ENCODE results near the gene ARL6IP1.

Gene ARL6IP1

DNA sequence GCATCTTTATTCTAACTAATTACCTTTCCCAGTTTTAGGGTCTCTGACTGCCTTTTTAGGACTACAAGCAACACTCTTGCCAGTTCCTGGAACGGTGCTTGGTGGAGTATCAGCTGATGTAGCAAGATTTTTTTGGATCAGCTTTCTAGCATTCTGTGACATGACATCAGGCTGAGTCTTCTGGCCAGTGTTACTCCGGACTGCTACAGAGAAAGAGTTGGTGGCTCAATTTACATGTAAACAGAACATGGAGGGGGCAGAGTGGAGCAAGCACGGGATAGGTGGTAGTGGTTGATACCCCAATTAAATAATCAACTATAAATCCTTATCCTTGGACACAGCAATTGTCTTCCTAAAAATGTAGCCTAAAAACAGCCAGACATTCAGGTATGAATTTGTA is 10.6 kb upstream of the ARL6IP1 start:
- Mint-ChIP-seq H3K9me3 (no peaks in the 10 kb centered on the region), H3K27ac (no peak overlapping the region), H3K27me3 (no peaks in the 10 kb centered on the region), H3K4me3 (no peak overlapping the region), H3K4me1 (ENCODE audit: low read depth in 2 of 2) (no peaks in the 10 kb centered on the region), H3K36me3 (ENCODE audit: insufficient read depth) (peaks cover 81% of the 10 kb centered on the region)
- no peak for DNase-seq
- ATAC-seq (replicated peaks) = no peak

- DNase-seq (no peak), ATAC-seq (replicated peaks) (no peak)
- H3K36me3 Mint-ChIP-seq (ENCODE audit: insufficient read depth) = peaks cover 66% of the 10 kb centered on the region
- H3K9me3 Mint-ChIP-seq = no peaks in the 10 kb centered on the region
- H3K4me1 Mint-ChIP-seq (ENCODE audit: low read depth in 2 of 2) = peaks cover 0 to 5% of the 10 kb centered on the region in 2 donors
- H3K27ac Mint-ChIP-seq = no peak overlapping the region
- H3K4me3 Mint-ChIP-seq = no peak overlapping the region
- H3K27me3 Mint-ChIP-seq = no peaks in the 10 kb centered on the region
Observed at GRCh38 chr16:18809165-18809564, 7.8 kb upstream of the ARL6IP1 start.

DNA sequence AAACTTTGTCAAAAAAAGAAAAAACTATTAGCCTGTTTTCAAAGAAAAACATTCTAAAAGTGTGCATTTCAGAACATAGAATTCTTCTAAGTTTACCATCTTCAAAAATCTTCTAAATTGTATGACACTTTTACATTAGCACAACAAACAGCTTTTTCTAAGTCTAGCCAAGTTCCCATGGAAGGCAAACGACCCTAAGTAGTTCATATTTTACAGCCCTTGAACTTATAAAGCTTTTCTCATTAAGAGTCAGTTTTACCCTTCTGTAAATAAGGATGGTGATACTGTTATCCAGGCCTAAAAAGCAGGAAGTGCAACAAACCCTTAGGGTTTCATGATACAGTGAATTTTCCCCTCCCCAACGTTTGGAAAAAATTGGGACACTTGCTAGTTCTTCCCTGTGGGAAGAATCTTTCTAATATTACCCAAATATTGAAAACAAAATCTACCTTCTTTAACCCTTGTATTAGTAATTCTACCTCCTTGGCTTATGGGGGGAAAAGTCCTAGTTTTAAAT is 4.0 kb upstream of the ARL6IP1 start:
- no peaks in the 10 kb centered on the region for H3K9me3 Mint-ChIP-seq
- H3K4me1 Mint-ChIP-seq (ENCODE audit: low read depth in 2 of 2) = peaks cover 15 to 29% of the 10 kb centered on the region in 2 donors
- H3K4me3 Mint-ChIP-seq = no peak overlapping the region
- no peak for ATAC-seq (replicated peaks)
- peaks cover 51% of the 10 kb centered on the region for H3K36me3 Mint-ChIP-seq (ENCODE audit: insufficient read depth)
- H3K27me3 Mint-ChIP-seq = no peaks in the 10 kb centered on the region
- no peak for DNase-seq
- peak overlapping the region in 1 of 2 donors; percentile 80 for H3K27ac Mint-ChIP-seq

DNA sequence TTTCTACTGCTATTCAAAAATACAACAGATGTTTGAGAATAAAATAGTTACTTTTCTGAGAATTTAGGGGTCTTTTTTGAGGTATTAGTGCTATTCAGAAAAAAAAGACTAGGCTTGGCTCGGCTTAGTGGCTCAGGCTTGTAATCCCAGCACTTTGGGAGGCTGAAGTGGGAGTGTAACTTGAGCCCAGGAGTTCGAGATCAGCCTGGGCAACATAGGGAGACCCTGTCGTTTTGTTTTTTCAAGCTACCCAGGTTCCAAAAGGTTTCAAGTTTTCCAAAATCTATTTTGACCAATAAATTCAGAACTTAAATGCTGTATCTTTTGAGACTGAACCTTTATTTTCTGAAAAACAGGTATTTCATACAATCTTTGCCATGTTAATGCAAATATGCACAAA is 3.2 kb upstream of the ARL6IP1 start:
- no peaks in the 10 kb centered on the region for H3K9me3 Mint-ChIP-seq
- no peak overlapping the region for H3K4me3 Mint-ChIP-seq
- peak overlapping the region; percentile 63 to 80 for H3K27ac Mint-ChIP-seq
- no peak for DNase-seq
- no peak for ATAC-seq (replicated peaks)
- peaks cover 22 to 37% of the 10 kb centered on the region in 2 donors for H3K4me1 Mint-ChIP-seq (ENCODE audit: low read depth in 2 of 2)
- H3K36me3 Mint-ChIP-seq (ENCODE audit: insufficient read depth) = peaks cover 43% of the 10 kb centered on the region
- no peaks in the 10 kb centered on the region for H3K27me3 Mint-ChIP-seq

DNA sequence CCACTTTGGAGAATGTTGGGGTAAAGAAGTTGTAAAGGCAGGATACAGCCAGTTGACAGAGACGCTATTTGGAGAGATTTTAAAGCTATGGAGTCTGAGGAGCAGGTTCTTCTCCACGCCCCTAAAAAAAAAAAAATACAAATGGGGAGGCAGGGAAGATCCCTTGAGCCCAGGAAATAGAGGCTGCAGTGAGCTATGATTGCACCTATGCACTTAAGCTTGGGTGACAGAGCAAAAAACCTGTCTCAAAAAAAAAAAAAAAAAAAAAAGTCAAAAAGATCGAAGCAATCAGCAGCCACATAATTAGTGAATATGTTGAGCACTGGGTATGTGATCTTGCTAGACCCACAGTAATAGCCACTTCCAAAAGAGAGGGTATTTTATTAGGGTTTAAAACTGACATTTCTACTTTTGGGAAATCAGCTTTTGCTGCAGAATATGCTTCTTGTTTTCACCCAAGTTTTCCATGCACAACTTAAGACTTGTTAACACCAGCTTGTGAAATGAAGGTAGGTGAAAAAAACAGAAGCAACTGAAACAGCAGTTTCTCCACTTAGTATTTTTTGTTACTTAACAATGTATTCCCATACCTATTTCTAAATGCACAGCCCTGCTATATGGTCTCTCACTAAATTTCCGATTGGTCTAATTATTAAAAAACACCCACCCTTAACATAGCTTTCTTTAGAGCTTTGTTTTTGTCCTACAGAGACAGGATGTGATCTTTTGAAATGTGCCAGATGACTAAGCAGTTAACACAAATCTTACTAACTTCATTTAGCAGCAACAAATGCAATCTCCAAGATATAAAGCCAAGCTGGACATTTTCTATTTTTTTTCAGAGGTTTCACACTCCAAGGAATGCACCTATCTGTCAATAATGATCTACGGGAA is 2.5 kb upstream of the ARL6IP1 start:
- no peak for ATAC-seq (replicated peaks)
- H3K4me3 Mint-ChIP-seq = peak overlapping the region; percentile 94 to 98
- peaks cover 23 to 42% of the 10 kb centered on the region in 2 donors for H3K4me1 Mint-ChIP-seq (ENCODE audit: low read depth in 2 of 2)
- H3K9me3 Mint-ChIP-seq = no peaks in the 10 kb centered on the region
- H3K27me3 Mint-ChIP-seq = no peaks in the 10 kb centered on the region
- no peak for DNase-seq
- peak overlapping the region; percentile 63 to 80 for H3K27ac Mint-ChIP-seq
- peaks cover 36% of the 10 kb centered on the region for H3K36me3 Mint-ChIP-seq (ENCODE audit: insufficient read depth)

GRCh38 chr16:18802767-18803343 is 1.5 kb upstream of the ARL6IP1 start:
- ATAC-seq (replicated peaks) (no peak), DNase-seq (no peak)
- H3K27ac Mint-ChIP-seq = peak overlapping the region; percentile 51 to 96
- H3K9me3 Mint-ChIP-seq = no peaks in the 10 kb centered on the region
- peaks cover 23 to 42% of the 10 kb centered on the region in 2 donors for H3K4me1 Mint-ChIP-seq (ENCODE audit: low read depth in 2 of 2)
- no peaks in the 10 kb centered on the region for H3K27me3 Mint-ChIP-seq
- H3K36me3 Mint-ChIP-seq (ENCODE audit: insufficient read depth) = peaks cover 33% of the 10 kb centered on the region
- H3K4me3 Mint-ChIP-seq = peak overlapping the region; percentile 94 to 98

DNA sequence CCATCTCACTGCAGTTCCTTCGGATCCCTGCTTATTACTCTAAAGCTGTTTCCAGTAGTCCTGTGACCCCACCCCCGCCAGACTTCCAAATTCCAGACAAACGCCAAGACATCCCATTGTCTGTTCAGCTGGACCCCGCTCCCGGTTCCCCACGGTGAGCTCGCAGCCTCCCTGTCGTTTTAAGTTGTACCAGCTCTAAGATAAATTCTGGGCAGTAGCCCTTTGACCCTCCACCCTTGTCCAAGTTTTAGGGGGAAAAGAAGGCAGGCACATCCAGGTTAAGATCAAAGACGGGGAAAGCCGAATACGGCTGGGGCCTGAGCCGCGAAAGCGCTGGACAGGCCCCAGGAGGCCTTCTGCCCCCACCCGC is 589 bp downstream of the ARL6IP1 start:
- Mint-ChIP-seq H3K4me3 (peak overlapping the region; percentile 94 to 98), H3K4me1 (ENCODE audit: low read depth in 2 of 2) (peaks cover 23 to 42% of the 10 kb centered on the region in 2 donors), H3K27me3 (no peaks in the 10 kb centered on the region), H3K27ac (peak overlapping the region; percentile 96 to 97), H3K36me3 (ENCODE audit: insufficient read depth) (peaks cover 42% of the 10 kb centered on the region), H3K9me3 (no peaks in the 10 kb centered on the region)
- DNase-seq (no peak), ATAC-seq (replicated peaks) (no peak)

- ATAC-seq (replicated peaks) (no peak), DNase-seq (no peak)
- Mint-ChIP-seq H3K36me3 (ENCODE audit: insufficient read depth) (peaks cover 47% of the 10 kb centered on the region), H3K27me3 (no peaks in the 10 kb centered on the region), H3K27ac (peak overlapping the region; percentile 96 to 97), H3K4me3 (peak overlapping the region; percentile 94 to 98), H3K9me3 (no peaks in the 10 kb centered on the region), H3K4me1 (ENCODE audit: low read depth in 2 of 2) (peaks cover 23 to 42% of the 10 kb centered on the region in 2 donors)
Observed at GRCh38 chr16:18800293-18800692, 1.1 kb downstream of the ARL6IP1 start.

DNA sequence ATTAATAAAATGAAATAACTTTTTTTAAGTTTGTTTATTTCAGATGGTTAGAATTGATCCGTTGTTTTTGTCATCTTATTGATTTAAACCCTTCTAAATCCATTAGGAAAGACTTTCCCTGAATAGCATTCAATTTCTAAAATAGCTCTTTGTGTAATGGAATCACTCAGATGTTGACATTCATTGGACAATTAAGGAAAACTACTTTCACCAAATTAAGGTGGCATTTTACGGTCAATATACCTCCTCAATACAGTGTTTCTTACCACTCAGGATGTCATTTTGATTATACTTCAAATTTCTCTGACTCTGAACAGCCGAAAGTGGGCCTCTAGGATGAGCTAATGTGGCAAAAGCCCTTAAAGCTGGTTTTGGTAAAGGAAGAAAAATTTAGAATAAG is 1.8 kb downstream of the ARL6IP1 start:
- ATAC-seq (replicated peaks) = no peak
- H3K27ac Mint-ChIP-seq = peak overlapping the region; percentile 96 to 97
- H3K9me3 Mint-ChIP-seq = no peaks in the 10 kb centered on the region
- peak overlapping the region; percentile 94 to 98 for H3K4me3 Mint-ChIP-seq
- H3K27me3 Mint-ChIP-seq = no peaks in the 10 kb centered on the region
- DNase-seq = no peak
- H3K36me3 Mint-ChIP-seq (ENCODE audit: insufficient read depth) = peaks cover 52% of the 10 kb centered on the region
- peaks cover 23 to 40% of the 10 kb centered on the region in 2 donors for H3K4me1 Mint-ChIP-seq (ENCODE audit: low read depth in 2 of 2)

DNA sequence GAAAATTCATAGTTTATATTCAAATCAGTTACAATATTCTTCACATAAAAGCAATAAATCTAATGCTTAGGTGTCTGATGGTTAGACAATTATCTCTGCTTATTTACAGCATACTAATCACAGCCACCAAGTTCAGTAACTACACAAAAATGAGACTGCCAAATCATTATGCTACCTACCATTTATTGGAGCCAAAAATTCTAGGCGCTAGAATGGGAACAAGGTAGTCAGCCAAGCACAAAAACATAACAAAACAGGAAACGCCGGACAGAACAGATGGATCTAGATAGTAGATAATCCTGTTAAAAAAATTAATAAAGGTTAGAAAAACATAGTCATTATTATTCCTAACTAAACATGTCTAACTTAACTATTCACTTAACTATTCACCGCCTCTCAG is 3.6 kb downstream of the ARL6IP1 start:
- no peak overlapping the region for H3K4me3 Mint-ChIP-seq
- DNase-seq (no peak), ATAC-seq (replicated peaks) (no peak)
- peaks cover 22 to 27% of the 10 kb centered on the region in 2 donors for H3K4me1 Mint-ChIP-seq (ENCODE audit: low read depth in 2 of 2)
- no peaks in the 10 kb centered on the region for H3K27me3 Mint-ChIP-seq
- no peaks in the 10 kb centered on the region for H3K9me3 Mint-ChIP-seq
- H3K27ac Mint-ChIP-seq = no peak overlapping the region
- peaks cover 70% of the 10 kb centered on the region for H3K36me3 Mint-ChIP-seq (ENCODE audit: insufficient read depth)

- no peaks in the 10 kb centered on the region for H3K27me3 Mint-ChIP-seq
- ATAC-seq (replicated peaks) = no peak
- peaks cover 72% of the 10 kb centered on the region for H3K36me3 Mint-ChIP-seq (ENCODE audit: insufficient read depth)
- H3K9me3 Mint-ChIP-seq = no peaks in the 10 kb centered on the region
- H3K27ac Mint-ChIP-seq = no peak overlapping the region
- H3K4me3 Mint-ChIP-seq = no peak overlapping the region
- no peak for DNase-seq
- peaks cover 17 to 22% of the 10 kb centered on the region in 2 donors for H3K4me1 Mint-ChIP-seq (ENCODE audit: low read depth in 2 of 2)
Observed at GRCh38 chr16:18796377-18796776, 5.0 kb downstream of the ARL6IP1 start.

GRCh38 chr16:18792836-18793433 is 8.4 kb downstream of the ARL6IP1 start:
- Mint-ChIP-seq H3K27me3 (no peaks in the 10 kb centered on the region), H3K36me3 (ENCODE audit: insufficient read depth) (peaks cover 91% of the 10 kb centered on the region), H3K27ac (no peak overlapping the region), H3K9me3 (no peaks in the 10 kb centered on the region), H3K4me1 (ENCODE audit: low read depth in 2 of 2) (peaks cover 23 to 24% of the 10 kb centered on the region in 2 donors), H3K4me3 (no peak overlapping the region)
- no peak for ATAC-seq (replicated peaks)
- no peak for DNase-seq

GRCh38 chr16:18789850-18790706 is 11.3 kb downstream of the ARL6IP1 start, which contains the start of gene RPS15A:
Gene RPS15A, minus strand, starts transcription at chr16:18790334. Its CDS starts 1,221 bp downstream, at chr16:18789113.
- Mint-ChIP-seq H3K4me1 (ENCODE audit: low read depth in 2 of 2) (peaks cover 49% of the 10 kb centered on the region in 2 donors), H3K27me3 (no peaks in the 10 kb centered on the region), H3K27ac (peak within 1 kb of the TSS; percentile 91 to 97), H3K9me3 (no peaks in the 10 kb centered on the region), H3K4me3 (peak within 1 kb of the TSS; percentile 94 to 95), H3K36me3 (ENCODE audit: insufficient read depth) (peaks cover 95% of the 10 kb centered on the region)
- DNase-seq (peak; percentile 88 to 90 (median 88)), ATAC-seq (replicated peaks) (peak; percentile 92)
